ENCODE measurements around the gene OSBPL10.

Gene OSBPL10

DNA sequence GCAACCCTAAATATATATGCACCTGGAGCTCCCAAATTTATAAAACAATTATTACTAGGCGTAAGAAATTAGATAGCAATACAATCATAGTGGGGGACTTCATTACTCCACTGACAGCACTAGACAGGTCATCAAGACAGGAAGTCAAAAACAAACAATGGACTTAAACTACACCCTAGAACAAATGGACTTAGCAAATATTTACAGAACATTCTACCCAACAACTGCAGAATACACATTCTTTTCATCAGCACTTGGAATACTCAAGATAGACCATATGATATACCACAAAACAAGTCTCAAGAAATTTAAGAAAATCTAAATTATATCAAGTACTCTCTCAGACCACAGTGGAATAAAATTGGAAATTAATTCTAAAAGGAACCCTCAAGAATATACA lies 201.5 kb downstream of the OSBPL10 start:
- Histone ChIP-seq H3K9ac (no peak overlapping the region), H3K79me2 (no peaks in the 10 kb centered on the region), H3K4me1 (no peaks in the 10 kb centered on the region), H2AFZ (no peak overlapping the region), H3K27ac (no peak overlapping the region), H3K9me3 (ENCODE audit: control insufficient read depth, low read length) (no peaks in the 10 kb centered on the region), H3K4me3 (ENCODE audit: low read depth, low read length) (no peak overlapping the region), H3K27me3 (ENCODE audit: control insufficient read depth, insufficient read depth, low read length) (no peaks in the 10 kb centered on the region), H3K4me2 (ENCODE audit: low read length) (no peak overlapping the region), H3K36me3 (ENCODE audit: control insufficient read depth, insufficient read depth, low read length) (no peaks in the 10 kb centered on the region)
- TF ChIP-seq, protein P1, sequence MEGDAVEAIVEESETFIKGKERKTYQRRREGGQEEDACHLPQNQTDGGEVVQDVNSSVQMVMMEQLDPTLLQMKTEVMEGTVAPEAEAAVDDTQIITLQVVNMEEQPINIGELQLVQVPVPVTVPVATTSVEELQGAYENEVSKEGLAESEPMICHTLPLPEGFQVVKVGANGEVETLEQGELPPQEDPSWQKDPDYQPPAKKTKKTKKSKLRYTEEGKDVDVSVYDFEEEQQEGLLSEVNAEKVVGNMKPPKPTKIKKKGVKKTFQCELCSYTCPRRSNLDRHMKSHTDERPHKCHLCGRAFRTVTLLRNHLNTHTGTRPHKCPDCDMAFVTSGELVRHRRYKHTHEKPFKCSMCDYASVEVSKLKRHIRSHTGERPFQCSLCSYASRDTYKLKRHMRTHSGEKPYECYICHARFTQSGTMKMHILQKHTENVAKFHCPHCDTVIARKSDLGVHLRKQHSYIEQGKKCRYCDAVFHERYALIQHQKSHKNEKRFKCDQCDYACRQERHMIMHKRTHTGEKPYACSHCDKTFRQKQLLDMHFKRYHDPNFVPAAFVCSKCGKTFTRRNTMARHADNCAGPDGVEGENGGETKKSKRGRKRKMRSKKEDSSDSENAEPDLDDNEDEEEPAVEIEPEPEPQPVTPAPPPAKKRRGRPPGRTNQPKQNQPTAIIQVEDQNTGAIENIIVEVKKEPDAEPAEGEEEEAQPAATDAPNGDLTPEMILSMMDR (IDR thresholded peaks at IDR 0.05), result no peak

DNA sequence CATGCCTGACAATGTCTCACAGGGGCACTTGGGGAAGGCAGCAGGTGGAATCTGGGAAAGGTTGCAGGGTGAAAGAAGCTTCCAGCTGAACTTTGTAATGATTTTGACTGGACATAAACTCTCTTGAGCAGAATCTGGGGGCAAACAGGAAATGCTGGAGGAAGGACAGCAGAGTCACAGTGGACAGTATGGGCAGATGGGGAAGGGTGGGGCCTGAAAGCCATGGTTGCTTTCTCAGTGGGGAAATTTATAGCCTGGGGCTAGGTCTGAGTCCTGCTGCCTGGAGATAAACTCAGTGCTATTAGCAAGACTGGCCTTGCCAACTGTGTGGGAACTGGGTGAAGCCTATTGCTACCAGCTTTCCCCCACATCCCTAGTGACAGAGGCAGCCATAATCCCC lies 203.2 kb downstream of the OSBPL10 start:
- Histone ChIP-seq H3K4me2 (ENCODE audit: low read length) (no peak overlapping the region), H3K79me2 (no peaks in the 10 kb centered on the region), H3K36me3 (ENCODE audit: control insufficient read depth, insufficient read depth, low read length) (no peaks in the 10 kb centered on the region), H3K4me3 (ENCODE audit: low read depth, low read length) (no peak overlapping the region), H3K27me3 (ENCODE audit: control insufficient read depth, insufficient read depth, low read length) (no peaks in the 10 kb centered on the region), H3K4me1 (no peaks in the 10 kb centered on the region), H3K27ac (no peak overlapping the region), H3K9ac (no peak overlapping the region), H3K9me3 (ENCODE audit: control insufficient read depth, low read length) (no peaks in the 10 kb centered on the region), H2AFZ (no peak overlapping the region)
- TF ChIP-seq, protein P1 (IDR thresholded peaks at IDR 0.05), result no peak

DNA sequence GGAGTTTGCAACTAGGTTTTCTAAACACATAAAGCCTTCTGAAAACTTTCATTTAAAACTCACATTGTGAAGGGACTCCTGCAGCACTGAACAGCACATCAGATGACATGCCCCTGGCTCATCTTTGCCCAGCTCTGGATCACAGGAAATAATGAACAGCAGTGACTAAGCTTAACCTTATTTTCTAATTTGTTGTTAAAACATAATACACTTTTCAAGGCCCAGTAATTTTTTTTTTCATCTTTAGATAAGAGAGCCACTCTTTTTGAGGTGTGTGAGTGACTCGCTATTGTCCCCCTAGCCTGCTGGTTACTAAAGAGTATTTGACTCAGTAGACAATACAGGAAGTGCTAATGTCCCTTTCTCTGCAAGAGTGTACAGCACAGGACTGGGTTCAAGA lies 204.0 kb downstream of the OSBPL10 start:
- no peak overlapping the region for H2AFZ ChIP-seq

DNA sequence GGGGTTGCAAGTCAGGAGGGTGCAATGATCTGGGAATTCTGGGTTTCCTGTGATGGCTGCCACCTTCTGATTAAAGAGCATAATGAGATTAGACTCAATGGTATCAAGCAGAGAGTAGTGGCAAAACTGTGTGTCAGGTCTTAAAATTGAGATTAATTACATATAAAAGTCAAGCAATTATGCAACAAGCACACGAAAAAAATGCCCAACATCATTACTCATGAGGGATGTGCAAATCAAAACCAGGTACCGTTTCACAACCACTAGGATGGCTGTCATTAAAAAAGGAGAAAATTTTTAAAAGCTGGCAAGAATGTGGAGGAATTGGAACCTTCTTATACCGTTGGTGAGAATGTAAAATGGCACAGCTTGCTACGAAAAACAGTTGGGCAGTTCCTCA lies 205.0 kb downstream of the OSBPL10 start:
- H3K36me3 ChIP-seq (ENCODE audit: control insufficient read depth, insufficient read depth, low read length), result no peaks in the 10 kb centered on the region
- no peak overlapping the region for H3K4me2 ChIP-seq (ENCODE audit: low read length)
- H3K9ac ChIP-seq, result no peak overlapping the region
- no peaks in the 10 kb centered on the region for H3K4me1 ChIP-seq
- no peaks in the 10 kb centered on the region for H3K27me3 ChIP-seq (ENCODE audit: control insufficient read depth, insufficient read depth, low read length)
- H2AFZ ChIP-seq, result no peak overlapping the region
- no peaks in the 10 kb centered on the region for H3K9me3 ChIP-seq (ENCODE audit: control insufficient read depth, low read length)
- no peaks in the 10 kb centered on the region for H3K79me2 ChIP-seq
- TF ChIP-seq, protein P1 (IDR thresholded peaks at IDR 0.05), result no peak
- H3K4me3 ChIP-seq (ENCODE audit: low read depth, low read length), result no peak overlapping the region
- no peak overlapping the region for H3K27ac ChIP-seq

More for the DNA sequence above, 204.0 kb downstream of the OSBPL10 start:
- Histone ChIP-seq H3K4me3 (ENCODE audit: low read depth, low read length) (no peak overlapping the region), H3K9me3 (ENCODE audit: control insufficient read depth, low read length) (no peaks in the 10 kb centered on the region), H3K27me3 (ENCODE audit: control insufficient read depth, insufficient read depth, low read length) (no peaks in the 10 kb centered on the region), H3K4me1 (no peaks in the 10 kb centered on the region), H3K36me3 (ENCODE audit: control insufficient read depth, insufficient read depth, low read length) (no peaks in the 10 kb centered on the region), H3K79me2 (no peaks in the 10 kb centered on the region), H3K9ac (no peak overlapping the region), H3K4me2 (ENCODE audit: low read length) (no peak overlapping the region), H3K27ac (no peak overlapping the region)
- TF ChIP-seq, protein P1 (IDR thresholded peaks at IDR 0.05), result no peak

DNA sequence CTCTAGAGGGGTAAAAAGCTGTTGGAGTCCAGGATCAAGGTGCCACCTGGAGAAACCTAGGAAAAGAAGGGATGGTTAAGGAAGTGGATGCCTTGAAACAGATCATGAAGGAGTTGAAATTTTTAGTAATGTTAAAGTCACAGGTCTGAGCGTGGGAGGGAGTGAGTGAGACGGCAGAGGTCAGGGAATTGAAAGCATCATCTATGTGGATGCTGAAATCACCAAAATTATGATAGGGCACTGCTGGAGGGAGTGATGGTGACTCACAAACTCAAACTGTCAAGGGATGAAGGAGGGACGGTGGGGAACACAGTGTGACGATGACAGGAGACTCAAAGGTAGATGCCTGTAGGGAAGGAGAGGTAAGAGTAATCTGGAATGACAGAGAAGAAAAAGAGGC lies 205.7 kb downstream of the OSBPL10 start:
- Histone ChIP-seq H3K9me3 (ENCODE audit: control insufficient read depth, low read length) (no peaks in the 10 kb centered on the region), H3K79me2 (no peaks in the 10 kb centered on the region), H3K36me3 (ENCODE audit: control insufficient read depth, insufficient read depth, low read length) (no peaks in the 10 kb centered on the region), H3K4me3 (ENCODE audit: low read depth, low read length) (no peak overlapping the region), H3K4me1 (no peaks in the 10 kb centered on the region), H2AFZ (no peak overlapping the region), H3K27ac (no peak overlapping the region), H3K27me3 (ENCODE audit: control insufficient read depth, insufficient read depth, low read length) (no peaks in the 10 kb centered on the region), H3K4me2 (ENCODE audit: low read length) (no peak overlapping the region), H3K9ac (no peak overlapping the region)
- TF ChIP-seq, protein P1 (IDR thresholded peaks at IDR 0.05), result no peak

All from parathyroid adenoma (tissue), 2 donors.